Peyer's patch (tissue), 4 donors: ENCODE measurements around the gene CCNJL.

Experiments
- CTCF ChIP-seq, 6 experiments: fragments of 450-650 bp in 4 of 6; fragments of 200-600 bp in 2 of 6; sonication (generic) in 1 of 6; IDR thresholded peaks; one replicate each; pipeline ENCODE4 v1.5.1; 2017 to 2019; ENCODE audit warnings: antibody characterized with exemption in 6 of 6, mild to moderate bottlenecking in 3 of 6, moderate library complexity in 1 of 6
- POLR2A ChIP-seq, 2 donors: fragments of 450-650 bp; IDR thresholded peaks; one replicate each; pipeline ENCODE4 v1.5.1; 2017; ENCODE audit warnings: antibody characterized with exemption in 2 of 2, mild to moderate bottlenecking in 2 of 2, moderate library complexity in 2 of 2

- TF ChIP-seq CTCF (IDR thresholded peaks at IDR 0.05) (peak in 2 of 6 experiments; percentile 4 to 6), POLR2A (IDR thresholded peaks at IDR 0.05) (peak; percentile 63 to 90)
These were observed 83.1 kb downstream of the CCNJL start, which contains the start of gene FABP6 for GRCh38 chr5:160229190-160229742.
